NCI-H1092 treated with DMSO at 0.1 percent for 48 hours (cell line): Measurements from ENCODE around the gene AKAP6.

Source experiments
- DNase-seq: peaks from one replicate; lab custom pipeline; 2025; lab: John Stamatoyannopoulos, UW

AKAP6 gene

DNA sequence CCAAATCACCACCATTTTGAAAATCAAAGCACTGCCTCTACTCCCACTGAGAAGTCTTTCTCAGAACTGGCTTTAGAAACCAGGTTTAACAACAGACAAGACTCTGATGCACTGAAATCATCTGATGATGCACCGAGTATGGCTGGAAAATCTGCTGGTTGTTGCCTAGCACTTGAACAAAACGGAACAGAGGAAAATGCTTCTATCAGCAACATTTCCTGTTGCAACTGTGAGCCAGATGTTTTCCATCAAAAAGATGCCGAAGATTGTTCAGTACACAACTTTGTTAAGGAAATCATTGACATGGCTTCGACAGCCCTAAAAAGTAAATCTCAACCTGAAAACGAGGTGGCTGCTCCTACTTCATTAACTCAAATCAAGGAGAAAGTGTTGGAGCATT is 494.6 kb downstream of the AKAP6 start:
- no peak for DNase-seq

DNA sequence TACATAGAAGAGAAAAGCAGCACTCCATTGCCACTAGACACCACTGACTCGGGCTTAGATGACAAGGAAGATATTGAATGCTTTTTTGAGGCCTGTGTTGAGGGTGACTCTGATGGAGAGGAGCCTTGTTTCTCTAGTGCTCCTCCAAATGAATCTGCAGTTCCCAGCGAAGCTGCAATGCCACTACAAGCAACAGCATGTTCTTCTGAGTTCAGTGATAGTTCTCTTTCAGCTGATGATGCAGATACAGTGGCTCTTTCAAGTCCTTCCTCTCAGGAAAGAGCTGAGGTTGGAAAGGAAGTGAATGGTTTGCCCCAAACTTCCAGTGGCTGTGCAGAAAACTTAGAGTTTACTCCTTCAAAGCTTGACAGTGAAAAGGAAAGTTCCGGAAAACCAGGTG is 495.1 kb downstream of the AKAP6 start:
- no peak for DNase-seq

DNA sequence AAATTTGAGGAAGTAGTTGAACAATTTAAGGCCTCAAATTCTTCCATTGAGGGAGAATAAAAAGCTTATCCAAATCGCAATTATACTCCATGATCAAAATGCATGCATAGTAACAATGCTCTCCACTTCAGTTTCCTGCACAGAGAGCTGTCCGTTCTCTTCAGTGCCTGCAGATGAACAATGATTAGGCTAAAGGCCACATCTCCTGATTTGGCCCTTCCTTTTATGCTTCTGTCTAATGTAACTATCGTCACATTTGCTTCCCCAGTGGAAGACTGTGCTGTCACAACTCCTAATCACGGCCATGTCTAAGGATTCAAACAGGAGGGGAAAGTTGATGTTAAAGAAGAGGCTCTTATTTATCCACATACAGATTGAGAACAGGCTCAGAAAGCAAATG is 496.0 kb downstream of the AKAP6 start:
- DNase-seq = no peak

DNA sequence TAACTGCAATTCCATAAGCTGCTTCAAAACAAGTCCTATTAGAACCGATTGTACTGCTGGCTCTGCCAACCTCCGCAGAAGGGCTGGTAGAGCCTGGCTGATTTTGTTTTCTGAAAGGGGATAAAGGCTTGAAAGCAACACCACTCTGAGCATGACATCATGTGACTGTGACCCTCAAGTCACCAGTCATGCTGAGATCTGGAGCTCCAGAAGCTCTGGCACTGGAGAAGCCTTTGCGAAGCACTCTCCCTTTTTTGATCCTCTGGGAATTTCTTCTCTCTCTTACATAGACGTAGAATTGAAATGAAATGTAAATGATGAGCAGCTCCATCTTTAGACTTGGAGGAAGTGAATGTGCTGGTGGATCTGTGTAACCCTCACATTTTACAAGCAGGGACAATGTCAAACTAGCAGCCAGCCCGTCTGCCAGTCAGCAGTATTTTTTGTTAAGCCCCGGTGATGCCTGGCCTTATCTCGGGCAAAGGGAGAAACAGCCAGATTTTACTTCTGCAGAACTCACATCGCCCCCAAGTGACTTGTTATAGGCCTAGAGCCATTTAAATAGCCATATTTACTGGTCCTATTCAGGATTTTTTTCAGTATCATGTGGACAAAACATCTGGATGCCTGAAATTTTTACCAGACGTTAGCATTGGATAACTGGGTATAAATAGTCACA is 497.4 kb downstream of the AKAP6 start:
- DNase-seq = peak; percentile 80

DNA sequence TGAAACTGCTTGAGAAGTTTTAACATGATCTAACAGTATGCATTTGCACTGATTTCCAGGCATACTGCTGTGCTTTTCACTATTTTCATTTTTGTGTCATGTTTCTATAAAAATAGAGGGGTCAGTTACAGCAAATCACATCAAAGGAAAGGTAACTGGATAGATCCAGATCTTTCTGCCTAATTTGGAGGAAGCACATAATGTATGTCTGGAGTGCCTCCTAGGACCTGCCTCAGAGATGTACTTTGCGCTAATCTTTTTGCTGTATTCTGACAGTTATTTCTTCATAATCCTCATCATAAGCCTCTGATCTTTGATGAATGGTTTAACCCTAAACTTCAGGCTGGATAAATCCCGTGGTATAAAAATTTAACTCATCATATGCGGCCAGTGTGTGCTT is 498.4 kb downstream of the AKAP6 start:
- DNase-seq = no peak

DNA sequence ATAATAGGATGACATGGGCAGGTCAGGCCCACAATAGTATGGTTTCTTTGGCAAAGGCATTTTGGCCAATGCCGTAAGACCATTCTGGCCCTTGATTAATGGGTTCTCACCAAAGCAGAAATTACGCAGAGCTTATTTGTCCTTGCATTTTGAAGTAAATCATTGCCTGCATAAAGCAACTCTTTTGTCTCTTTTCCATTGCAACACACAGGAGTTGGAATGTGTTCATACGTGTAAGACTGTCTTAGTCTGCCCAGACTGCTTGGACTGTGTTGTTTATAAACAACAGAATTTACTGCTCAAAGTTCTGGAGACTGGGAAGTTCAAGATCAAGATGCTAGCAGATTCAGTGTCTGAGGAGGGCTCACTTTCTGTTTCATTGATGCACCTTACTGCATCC is 506.8 kb downstream of the AKAP6 start:
- no peak for DNase-seq

DNA sequence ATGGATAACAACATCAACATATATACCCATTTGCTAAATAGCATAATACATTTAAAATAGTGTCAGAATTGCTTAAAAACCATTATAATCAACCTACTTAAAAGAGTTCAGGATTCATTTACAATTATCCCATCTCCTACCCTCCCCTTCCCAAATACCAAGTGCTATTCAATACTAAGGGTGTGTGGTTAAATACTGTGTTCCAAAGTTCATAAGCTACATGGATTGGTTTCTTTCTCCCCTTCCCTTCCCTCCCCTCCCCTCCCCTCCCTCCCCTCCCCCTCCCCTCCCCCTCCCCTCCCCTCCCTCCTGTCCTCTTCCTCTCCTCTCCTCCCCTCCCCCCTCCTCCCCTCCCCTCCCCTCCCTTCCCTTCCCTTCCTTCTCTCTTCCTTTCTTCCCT is 512.6 kb downstream of the AKAP6 start:
- no peak for DNase-seq

DNA sequence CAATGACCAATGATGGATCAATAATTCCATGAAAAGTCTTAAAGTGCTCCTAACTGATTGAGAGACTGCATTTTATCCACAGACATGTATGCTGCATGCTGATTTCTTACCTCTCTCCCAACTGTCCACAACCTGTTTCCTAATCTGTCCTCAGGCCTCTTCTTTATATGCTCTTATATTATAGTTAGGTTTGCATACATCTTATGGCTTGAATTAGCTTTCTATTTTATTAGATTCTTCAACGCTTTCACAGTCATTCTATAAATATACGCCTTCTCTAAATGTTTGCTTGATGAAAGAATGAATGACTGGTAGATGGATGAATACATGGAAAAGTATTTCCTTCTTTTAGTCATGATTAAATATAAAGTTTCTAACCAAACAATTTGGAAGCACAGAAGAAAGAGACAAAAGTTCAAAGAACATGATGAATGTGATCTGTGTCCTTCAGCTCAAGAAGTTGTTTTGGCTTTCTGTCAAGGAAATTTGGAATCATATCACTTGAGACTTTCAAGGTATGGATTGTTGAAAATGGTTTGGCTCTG is 517.8 kb downstream of the AKAP6 start:
- no peak for DNase-seq

DNA sequence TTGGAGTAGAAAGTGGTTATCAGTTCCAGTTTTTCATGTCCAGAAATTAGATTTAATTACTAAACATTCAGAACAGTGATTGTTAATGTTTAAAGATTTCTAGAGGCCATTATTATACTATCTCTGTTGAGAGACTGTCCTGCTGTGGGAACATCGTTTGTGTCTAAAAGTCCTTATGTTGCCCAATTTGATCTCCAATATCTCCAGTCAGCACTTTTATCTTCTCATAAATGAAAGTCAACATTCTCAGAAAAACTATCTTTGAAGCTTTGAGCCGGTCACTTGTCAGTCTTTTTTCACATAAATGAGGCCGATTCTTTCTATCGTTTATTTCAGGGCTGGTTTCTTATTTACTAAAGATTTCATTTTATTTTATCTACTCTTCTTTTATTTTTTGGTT is 518.8 kb downstream of the AKAP6 start:
- DNase-seq = no peak

DNA sequence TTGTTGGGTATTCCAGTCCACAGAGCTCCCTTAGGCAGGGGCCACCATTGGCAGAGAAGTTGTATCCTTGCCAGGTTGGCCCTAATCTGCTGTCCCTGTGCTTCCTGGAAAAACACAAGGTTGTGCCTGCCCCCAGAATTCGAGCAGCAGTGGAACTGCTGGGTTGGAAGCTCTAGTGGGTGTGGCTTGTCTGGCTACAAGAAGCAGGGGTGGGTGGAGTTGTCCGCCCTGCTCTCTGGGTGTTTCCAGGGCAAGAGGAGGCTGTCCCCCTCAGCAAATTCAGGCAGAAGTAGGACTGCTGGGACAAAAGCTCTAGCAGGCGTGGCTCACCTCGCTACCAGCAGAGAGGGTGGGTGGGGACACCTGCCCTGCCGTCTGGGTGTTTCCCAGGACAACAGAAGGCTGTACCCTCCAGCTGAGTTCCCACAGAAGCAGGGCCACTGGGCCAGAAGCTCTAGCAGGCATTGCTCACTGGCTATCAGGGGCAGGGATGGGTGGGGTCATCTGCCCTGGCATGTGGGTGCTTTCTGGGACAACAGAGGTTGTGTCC is 536.8 kb downstream of the AKAP6 start:
- DNase-seq = no peak

DNA sequence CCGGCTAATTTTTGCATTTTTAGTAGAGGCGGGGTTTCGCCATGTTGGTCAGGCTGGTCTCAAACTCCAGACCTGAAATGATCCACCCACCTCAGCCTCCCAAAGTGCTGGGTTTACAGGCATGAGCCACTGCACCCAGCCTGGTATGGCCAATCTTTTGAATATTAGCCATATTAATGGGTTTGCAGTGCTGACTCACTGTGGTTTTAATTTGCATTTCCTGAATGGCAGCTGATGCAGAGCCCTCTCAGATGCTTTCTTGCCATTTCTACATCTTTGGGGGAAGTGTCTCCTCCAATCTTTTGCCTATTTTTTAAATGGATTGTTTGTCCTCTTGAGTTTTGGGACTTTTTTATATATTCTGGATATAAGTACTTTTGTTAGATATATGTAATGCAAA is 554.1 kb downstream of the AKAP6 start:
- DNase-seq = no peak
